Stimulated activated naive CD4-positive, alpha-beta T cell (primary cell): ENCODE data around the gene ABHD18.

Experiments
- DNase-seq, 6 experiments: peaks; one replicate each; lab custom pipeline; 2025; lab: John Stamatoyannopoulos, UW

Gene ABHD18

GRCh38 chr4:128068918-128069317 lies 103.7 kb downstream of the ABHD18 start:
- DNase-seq: no peak

GRCh38 chr4:128076464-128076863 lies 111.3 kb downstream of the ABHD18 start:
- no peak for DNase-seq
